Panc1 (cell line): ENCODE results near the gene SLFNL1. TPM values are rescaled to one million over a fixed set of nuclear protein-coding genes. Genes with fewer than 3 reads are reported as not detected.

Experiments
- ATAC-seq: fragments of 200-7000 bp; cut with Tn5 transposase; 2 replicates; pipeline ENCODE4 v1.9.1; 2020; ENCODE audit warnings: mild to moderate bottlenecking, moderate library complexity
- BruUV-seq: library from RNA; stranded (reverse); fragments of 400-500 nt; replicated peaks from 2 replicates; lab custom pipeline; 2021; lab: Mats Ljungman, UMichigan
- CTCF ChIA-PET: fragments of 300-600 bp; sonication (Branson Sonifier 250); formaldehyde crosslinking; loops from one replicate; lab custom pipeline; 2022; ENCODE audit warnings: antibody characterized with exemption; lab: Charles Lee
- POLR2A ChIA-PET: fragments of 300-600 bp; sonication (Branson Sonifier 250); formaldehyde crosslinking; loops from one replicate; lab custom pipeline; 2022; ENCODE audit warnings: antibody characterized with exemption; lab: Charles Lee
- DNase-seq: peaks from one replicate; pipeline ENCODE4 v3.0.0-alpha.2; 2010; ENCODE audit warnings: low read depth, low spot score
- H3K27ac ChIP-seq: 2 replicates; pipeline ENCODE4 v1.5.1; 2011; ENCODE audit warnings: mild to moderate bottlenecking, low read length, inconsistent platforms
- H3K27me3 ChIP-seq: fragments of 200-500 bp; sonication (Bioruptor generic); 2 replicates; pipeline ENCODE4 v1.6.0; 2014; ENCODE audit warnings: low read length, inconsistent platforms; ENCODE audit not compliant: control insufficient read depth, insufficient read depth
- H3K36me3 ChIP-seq: fragments of 200-500 bp; sonication (Bioruptor generic); 2 replicates; pipeline ENCODE4 v1.5.1; 2014; ENCODE audit warnings: inconsistent platforms, mild to moderate bottlenecking, low read length, moderate library complexity; ENCODE audit not compliant: control insufficient read depth, insufficient read depth
- H3K4me1 ChIP-seq: 2 replicates; pipeline ENCODE4 v1.5.1; 2011; ENCODE audit warnings: inconsistent platforms, mild to moderate bottlenecking, low read length, moderate library complexity; ENCODE audit not compliant: control insufficient read depth, insufficient read depth
- H3K4me3 ChIP-seq, 2 experiments: 2 replicates each; pipeline ENCODE4 v1.5.1; 2011 to 2012; ENCODE audit warnings: low read depth in 2 of 2, low read length in 2 of 2, mild to moderate bottlenecking in 2 of 2, inconsistent platforms in 1 of 2, moderate library complexity in 1 of 2
- H3K9me3 ChIP-seq: fragments of 200-500 bp; sonication (Bioruptor generic); 2 replicates; pipeline ENCODE4 v1.5.1; 2014; ENCODE audit warnings: low read depth, mild to moderate bottlenecking, inconsistent platforms, low read length, moderate library complexity; ENCODE audit not compliant: control insufficient read depth, insufficient read depth
- POLR2AphosphoS5 ChIP-seq: IDR thresholded peaks from 2 replicates; pipeline ENCODE4 v1.6.1; 2012; ENCODE audit warnings: mild to moderate bottlenecking, low read depth, low read length, moderate library complexity
- SIN3A ChIP-seq: IDR thresholded peaks from 2 replicates; pipeline ENCODE4 v1.6.1; 2012; ENCODE audit warnings: low read depth, mild to moderate bottlenecking, low read length, moderate library complexity, borderline replicate concordance; ENCODE audit not compliant: insufficient read depth
- TCF7L2 ChIP-seq: IDR thresholded peaks from 2 replicates; pipeline ENCODE4 v1.6.1; 2011; ENCODE audit warnings: mild to moderate bottlenecking, low read depth, low read length, inconsistent platforms
- in situ Hi-C: cut with HindIII; loops from 2 replicates; pipeline ENCODE4 v1.10.0; 2016; ENCODE audit warnings: low sequenced_read_pairs, low pct_unique_long_range_greater_than_20kb
- intact Hi-C: fragments of 100-400 bp; cut with micrococcal nuclease; formaldehyde crosslinking; loops from one replicate; pipeline ENCODE4 v1.10.0; 2022; ENCODE audit not compliant: unreplicated experiment
- total RNA-seq: library from RNA; stranded (reverse); gene quantifications from one replicate; pipeline ENCODE4 v1.2.1, GENCODE V29; 2021; ENCODE audit not compliant: unreplicated experiment
- TF ChIP-seq, protein P1 (sequence below): fragments of 450-650 bp; IDR thresholded peaks from 2 replicates; pipeline ENCODE4 v1.5.1; 2017; ENCODE audit warnings: mild to moderate bottlenecking
- TF ChIP-seq, protein P2 (sequence below), 2 experiments: IDR thresholded peaks; 2 replicates each; pipeline ENCODE4 v1.6.1; 2011 to 2012; ENCODE audit warnings: low read depth in 2 of 2, control low read depth in 1 of 2, low read length in 1 of 2, mild to moderate bottlenecking in 1 of 2, moderate library complexity in 1 of 2; ENCODE audit not compliant: insufficient read depth in 1 of 2

SLFNL1 gene
- total RNA-seq, 1 experiment from 2014 or later = 0.10 TPM

DNA sequence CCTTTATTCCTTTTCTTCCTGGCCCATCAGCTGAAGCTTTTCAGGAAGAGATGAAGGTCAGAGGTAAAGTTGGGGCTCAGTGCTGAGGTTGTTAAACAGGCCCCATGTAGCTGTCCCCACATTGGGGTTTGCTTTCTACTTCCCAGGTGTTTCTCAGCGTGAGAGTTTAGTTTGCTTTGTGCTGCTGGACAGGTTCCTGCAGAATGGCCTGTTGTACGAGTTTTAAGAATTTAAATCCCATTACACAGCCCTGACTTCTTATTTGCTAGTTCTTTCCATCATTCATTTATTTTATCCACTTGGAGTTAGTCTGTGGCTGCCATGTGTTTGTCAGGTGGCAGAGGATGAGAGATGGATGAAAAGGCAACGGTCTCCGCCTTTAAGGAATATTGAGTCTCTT lies 22.9 kb downstream of the SLFNL1 start:
- BruUV-seq = no TSS peak
- Histone ChIP-seq H3K27me3 (no peaks in the 10 kb centered on the region), H3K36me3 (peaks cover 66% of the 10 kb centered on the region), H3K4me3 (no peak overlapping the region), H3K9me3 (no peaks in the 10 kb centered on the region), H3K27ac (no peak overlapping the region), H3K4me1 (peaks cover 10% of the 10 kb centered on the region; the same call in 1 of the 2 replicates)
- ATAC-seq (no peak), DNase-seq (no peak)
- in situ Hi-C loops (no loop called here), intact Hi-C loops (no loop called here)
- ChIA-PET POLR2A (interaction anchor here (0.6 kb wide), 1 partner anchor 19 kb away, joined by 3 read pairs; no protein-coding TSS in a partner anchor), CTCF (no interaction called here)
- TF ChIP-seq, protein P1, sequence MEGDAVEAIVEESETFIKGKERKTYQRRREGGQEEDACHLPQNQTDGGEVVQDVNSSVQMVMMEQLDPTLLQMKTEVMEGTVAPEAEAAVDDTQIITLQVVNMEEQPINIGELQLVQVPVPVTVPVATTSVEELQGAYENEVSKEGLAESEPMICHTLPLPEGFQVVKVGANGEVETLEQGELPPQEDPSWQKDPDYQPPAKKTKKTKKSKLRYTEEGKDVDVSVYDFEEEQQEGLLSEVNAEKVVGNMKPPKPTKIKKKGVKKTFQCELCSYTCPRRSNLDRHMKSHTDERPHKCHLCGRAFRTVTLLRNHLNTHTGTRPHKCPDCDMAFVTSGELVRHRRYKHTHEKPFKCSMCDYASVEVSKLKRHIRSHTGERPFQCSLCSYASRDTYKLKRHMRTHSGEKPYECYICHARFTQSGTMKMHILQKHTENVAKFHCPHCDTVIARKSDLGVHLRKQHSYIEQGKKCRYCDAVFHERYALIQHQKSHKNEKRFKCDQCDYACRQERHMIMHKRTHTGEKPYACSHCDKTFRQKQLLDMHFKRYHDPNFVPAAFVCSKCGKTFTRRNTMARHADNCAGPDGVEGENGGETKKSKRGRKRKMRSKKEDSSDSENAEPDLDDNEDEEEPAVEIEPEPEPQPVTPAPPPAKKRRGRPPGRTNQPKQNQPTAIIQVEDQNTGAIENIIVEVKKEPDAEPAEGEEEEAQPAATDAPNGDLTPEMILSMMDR = no peak
- no peak for TF ChIP-seq POLR2AphosphoS5
- no peak for TF ChIP-seq SIN3A
- TF ChIP-seq TCF7L2 = no peak
- TF ChIP-seq, protein P2, sequence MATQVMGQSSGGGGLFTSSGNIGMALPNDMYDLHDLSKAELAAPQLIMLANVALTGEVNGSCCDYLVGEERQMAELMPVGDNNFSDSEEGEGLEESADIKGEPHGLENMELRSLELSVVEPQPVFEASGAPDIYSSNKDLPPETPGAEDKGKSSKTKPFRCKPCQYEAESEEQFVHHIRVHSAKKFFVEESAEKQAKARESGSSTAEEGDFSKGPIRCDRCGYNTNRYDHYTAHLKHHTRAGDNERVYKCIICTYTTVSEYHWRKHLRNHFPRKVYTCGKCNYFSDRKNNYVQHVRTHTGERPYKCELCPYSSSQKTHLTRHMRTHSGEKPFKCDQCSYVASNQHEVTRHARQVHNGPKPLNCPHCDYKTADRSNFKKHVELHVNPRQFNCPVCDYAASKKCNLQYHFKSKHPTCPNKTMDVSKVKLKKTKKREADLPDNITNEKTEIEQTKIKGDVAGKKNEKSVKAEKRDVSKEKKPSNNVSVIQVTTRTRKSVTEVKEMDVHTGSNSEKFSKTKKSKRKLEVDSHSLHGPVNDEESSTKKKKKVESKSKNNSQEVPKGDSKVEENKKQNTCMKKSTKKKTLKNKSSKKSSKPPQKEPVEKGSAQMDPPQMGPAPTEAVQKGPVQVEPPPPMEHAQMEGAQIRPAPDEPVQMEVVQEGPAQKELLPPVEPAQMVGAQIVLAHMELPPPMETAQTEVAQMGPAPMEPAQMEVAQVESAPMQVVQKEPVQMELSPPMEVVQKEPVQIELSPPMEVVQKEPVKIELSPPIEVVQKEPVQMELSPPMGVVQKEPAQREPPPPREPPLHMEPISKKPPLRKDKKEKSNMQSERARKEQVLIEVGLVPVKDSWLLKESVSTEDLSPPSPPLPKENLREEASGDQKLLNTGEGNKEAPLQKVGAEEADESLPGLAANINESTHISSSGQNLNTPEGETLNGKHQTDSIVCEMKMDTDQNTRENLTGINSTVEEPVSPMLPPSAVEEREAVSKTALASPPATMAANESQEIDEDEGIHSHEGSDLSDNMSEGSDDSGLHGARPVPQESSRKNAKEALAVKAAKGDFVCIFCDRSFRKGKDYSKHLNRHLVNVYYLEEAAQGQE (IDR thresholded peaks at IDR 0.05; ENCODE audit: insufficient read depth in 1 of 2, low read depth in 2 of 2, low read length in 1 of 2) = no peak

DNA sequence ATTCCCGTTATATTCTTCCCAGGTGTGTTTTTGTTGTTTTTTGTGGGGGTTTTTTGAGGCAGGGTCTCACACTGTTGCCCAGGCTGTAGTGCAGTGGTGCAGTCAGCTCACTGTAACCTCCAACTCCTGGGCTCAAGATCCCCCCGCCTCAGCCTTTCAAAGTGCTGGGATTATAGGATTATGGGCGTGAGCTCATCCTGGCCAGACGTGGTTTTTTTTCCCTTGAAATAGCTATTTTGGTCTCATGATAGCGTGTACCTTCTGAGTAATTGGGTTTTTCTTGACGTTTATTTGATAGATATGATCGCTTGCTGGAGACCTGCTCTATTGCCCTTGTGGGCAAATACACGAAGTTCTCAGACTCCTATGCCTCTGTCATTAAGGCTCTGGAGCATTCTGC lies 24.4 kb downstream of the SLFNL1 start:
- TF ChIP-seq TCF7L2 = no peak
- TF ChIP-seq, protein P2 (IDR thresholded peaks at IDR 0.05; ENCODE audit: insufficient read depth in 1 of 2, low read depth in 2 of 2, low read length in 1 of 2) = no peak
- no peak for TF ChIP-seq POLR2AphosphoS5
- no peak for TF ChIP-seq SIN3A
- TF ChIP-seq, protein P1 = no peak
- in situ Hi-C loops (no loop called here), intact Hi-C loops (no loop called here)
- Histone ChIP-seq H3K9me3 (no peaks in the 10 kb centered on the region), H3K27me3 (no peaks in the 10 kb centered on the region), H3K4me3 (no peak overlapping the region), H3K36me3 (peaks cover 60% of the 10 kb centered on the region), H3K27ac (no peak overlapping the region), H3K4me1 (no peaks in the 10 kb centered on the region)
- no TSS peak for BruUV-seq
- ATAC-seq (no peak), DNase-seq (no peak)
- POLR2A ChIA-PET = no interaction called here
- CTCF ChIA-PET = no interaction called here
